NCI-H2196 (cell line): ENCODE measurements around the gene OR8B8.
"Not testable (repeated sequence)": the region's sequence is repeated elsewhere in the genome, so short reads cannot be mapped to it uniquely, and the experiment has no call there.

Experiments used
- DNase-seq: peaks from one replicate; lab custom pipeline; 2025; ENCODE audit not compliant: unreplicated experiment; lab: John Stamatoyannopoulos, UW

Gene OR8B8, protein sequence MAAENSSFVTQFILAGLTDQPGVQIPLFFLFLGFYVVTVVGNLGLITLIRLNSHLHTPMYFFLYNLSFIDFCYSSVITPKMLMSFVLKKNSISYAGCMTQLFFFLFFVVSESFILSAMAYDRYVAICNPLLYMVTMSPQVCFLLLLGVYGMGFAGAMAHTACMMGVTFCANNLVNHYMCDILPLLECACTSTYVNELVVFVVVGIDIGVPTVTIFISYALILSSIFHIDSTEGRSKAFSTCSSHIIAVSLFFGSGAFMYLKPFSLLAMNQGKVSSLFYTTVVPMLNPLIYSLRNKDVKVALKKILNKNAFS

DNA sequence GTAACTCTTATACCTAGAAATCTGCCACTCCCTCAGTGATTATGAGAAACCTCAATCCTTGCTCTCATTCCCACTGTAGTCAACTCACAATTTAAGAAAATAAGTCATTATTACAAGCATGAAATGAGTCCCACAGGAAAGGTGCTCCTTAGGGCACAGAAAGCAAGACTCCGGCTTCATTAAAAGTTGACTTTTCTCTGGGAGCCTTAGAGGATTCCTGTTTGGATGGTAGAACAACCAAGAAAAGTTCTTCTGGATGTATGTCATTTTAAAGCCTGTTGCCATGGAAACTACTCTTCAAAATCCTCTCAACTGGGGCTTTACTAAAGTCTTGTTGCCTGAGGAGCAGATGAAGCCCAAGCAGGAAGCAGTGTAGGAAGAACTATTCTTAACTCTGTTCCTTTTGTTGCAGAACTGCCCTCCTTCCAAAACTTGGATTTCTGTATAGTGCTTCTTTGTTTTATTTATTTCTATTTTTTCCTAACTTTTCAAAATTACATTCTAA is at the start of gene OR8B8:
TSS of gene OR8B8 (minus strand) at position 51 of the 505 bp plus-strand sequence. CDS start 4,611 bp downstream, outside the sequence.
- DNase-seq = no peak

DNA sequence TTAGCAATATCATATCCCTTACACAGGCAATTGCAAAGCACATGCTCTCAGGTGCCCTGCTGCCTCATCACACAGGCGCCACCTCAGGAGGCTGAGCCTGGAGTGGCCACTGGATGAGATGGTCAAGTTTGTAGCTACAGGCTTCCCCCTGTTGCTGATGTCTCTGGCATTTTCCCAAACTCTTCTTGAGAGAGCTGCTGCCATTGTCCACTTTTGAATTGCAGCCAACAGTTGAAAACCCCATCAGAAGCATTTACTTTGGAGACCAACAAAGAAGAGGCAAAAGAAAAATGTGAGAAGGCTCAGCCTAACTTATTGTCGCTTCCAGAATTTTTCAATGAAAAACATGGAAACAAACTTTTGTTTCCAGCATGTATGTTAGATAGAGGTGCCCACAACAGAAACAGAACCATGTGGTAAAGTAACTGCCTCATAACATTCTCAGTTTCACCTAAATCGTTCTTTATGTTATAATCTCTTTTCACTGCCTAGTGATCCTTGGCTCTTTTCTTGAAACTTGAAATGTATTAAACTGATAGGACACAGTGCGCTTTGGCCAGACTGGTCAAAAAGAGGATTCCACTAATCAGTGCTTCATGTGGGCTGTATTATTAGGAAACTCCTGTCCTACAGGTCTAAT is 47.6 kb upstream of the OR8B8 start:
- no peak for DNase-seq

DNA sequence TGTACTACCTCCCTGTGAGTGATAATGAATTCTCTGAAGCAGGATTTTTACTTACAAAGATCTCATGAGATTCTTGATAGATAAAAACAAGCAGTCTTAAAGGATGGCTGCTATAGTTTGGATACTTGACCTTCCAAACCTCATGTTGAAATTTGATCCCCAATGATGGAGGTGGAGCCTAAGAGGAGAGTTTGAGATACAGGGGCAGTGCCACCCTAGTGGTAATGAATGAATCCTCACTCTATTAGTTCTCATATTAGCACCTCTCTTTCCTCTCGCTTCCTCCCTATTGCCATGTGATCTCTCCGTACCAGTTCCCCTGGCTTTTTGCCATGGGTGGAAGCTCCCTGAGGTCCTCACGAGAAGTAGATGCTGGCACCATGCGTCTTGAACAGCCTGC is 37.9 kb upstream of the OR8B8 start:
- no peak for DNase-seq

DNA sequence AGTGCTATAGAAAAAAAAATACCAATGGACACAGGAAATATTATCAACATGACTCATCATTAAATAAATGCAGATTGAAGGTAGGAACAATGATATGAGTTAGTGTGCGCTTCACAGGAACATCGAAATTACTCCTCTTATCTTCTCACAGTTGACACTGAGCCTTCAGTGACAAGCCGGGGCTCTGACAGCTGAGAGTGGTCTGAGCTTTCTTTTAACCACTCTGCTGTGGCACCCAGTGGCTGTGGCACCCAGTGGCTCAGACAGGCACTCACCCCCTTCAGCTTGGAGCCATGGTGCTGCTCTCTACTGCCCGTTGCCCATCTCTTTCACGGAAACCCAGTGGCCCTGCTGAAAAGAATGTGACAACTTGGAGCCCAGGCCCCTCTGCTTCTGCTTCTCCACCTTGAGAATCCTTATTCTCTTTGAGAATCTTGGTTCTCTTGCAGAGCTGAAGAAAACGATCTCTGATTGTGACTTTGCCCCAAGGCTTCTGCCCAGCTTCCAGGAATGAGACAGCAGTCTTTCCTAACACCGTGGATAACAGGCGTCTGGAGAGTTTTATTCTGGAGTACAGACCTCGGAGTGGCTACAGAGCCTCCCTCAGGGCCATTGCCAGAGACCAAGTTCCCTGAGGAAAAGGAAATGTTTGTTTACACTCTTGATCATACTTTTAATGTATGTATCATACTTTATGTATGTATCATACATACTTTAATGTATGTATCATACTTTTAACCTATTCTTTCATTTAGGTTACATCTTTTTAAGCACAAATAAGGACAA is 37.1 kb upstream of the OR8B8 start:
- DNase-seq = no peak

DNA sequence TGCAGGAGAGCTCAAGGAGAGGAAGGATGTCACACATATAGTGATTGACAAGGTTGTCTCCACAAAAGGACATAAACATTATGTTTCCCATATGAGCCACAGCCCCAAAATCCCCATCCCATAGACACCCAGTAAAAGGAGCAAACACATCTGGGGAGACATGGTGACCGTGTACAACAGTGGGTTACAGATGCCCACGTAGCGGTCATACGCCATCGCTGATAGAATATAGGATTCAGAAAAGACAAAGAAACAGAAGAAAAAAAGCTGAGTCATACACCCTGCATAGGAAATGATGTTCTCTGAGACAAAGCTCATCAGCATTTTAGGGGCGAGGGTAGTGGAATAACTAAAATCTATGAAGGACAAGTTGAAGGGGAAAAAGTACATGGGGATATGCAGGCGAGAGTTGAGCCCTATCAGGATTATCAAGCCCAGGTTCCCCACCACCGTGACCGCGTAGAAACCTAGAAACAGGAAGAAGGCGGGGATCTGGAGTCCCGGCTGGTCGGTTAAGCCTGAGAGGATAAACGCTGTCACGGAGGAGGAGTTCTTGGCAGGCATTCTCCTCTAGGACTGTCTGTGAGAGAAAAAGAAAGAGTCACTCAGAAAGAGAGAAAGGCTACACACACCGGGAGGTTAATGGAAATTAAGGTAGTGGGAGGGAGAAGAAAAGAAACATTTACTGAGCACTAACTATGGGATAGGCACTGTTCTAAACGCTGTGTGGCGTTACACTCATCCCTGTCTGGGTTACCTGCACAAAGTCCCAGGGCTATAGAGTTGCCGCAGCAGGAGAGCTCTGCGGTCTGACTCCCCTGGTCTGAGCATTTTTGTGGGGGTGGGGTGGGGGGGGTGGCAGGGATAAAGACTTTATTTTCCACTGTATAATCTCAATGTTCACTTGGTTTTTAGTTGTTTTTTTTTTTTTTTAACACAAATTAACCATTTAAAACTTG is 36.1 kb upstream of the OR8B8 start:
- DNase-seq = no peak

DNA sequence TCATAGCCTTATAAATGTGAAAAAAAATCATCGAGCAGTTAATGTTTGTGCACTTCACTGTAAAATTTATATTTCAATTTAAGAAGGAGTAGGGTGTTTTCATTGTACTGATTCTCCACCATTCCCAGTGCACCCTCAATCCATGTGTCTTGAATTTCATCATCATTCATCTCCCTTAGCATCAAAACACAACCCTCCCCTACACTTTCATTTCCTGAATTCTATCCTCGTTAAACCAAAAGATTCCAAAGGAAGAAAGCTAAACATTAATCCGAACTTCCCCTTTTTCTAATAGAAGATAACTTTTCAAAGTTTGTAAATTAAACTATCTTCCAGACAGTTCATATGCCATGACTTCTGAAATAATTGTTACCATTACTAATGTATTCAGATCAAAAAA is 34.1 kb upstream of the OR8B8 start:
- no peak for DNase-seq

DNA sequence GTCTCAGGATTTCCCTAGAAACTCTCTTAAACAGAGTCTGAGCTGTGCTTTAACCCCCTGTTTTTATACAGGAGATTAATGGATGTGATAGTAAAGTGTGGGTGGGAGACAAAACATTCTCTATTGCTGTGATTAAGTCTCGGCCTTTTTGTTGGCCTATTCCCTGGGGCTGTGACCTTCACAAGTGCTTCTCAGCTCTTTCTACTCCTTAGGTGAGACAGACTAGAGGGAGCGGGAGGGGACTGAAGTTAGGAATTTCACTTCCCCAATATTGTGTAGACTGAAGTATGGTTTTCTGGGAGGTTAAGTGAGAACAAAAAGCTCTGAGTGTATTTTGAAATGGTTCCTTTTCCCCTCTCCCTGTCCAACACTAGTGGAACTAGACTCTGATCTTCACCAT is 29.8 kb upstream of the OR8B8 start:
- DNase-seq = no peak

DNA sequence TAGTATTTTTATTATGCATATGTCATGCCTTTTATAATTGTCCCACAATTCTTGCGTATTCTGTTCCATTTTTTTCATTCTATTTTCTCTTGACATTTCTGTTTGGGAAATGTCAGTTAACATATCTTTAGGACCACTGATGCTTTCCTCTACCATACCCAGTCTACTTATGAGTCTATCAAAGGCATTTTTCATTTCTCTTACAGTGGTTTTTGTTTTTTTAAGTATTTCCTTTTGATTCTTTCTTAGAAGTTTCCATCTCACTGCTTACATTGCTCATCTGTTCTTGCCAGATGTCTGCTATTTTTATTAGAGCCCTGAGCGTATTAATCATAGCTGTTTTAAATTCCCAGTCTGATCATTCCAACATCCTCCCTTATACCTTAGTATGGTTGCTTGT is 29.3 kb upstream of the OR8B8 start:
- DNase-seq = no peak

DNA sequence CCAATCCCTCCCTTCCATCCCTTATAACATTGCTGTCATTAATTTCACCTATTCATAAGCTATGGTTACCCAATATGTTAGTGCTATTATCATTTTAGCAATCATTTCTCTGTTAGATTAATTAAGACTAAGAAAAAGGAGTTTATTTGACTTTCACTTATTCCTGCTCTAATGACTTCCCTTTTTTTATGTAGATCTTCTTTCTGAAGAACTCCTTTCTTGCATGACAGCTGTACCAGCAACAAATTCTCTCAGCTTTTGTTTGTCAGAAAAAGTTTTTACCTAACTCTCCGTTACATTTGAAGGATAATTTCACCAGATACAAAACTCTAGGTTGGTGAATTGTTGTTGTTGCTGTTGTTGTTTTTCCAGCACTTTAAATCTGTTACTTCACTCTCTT is 28.6 kb upstream of the OR8B8 start:
- no peak for DNase-seq

DNA sequence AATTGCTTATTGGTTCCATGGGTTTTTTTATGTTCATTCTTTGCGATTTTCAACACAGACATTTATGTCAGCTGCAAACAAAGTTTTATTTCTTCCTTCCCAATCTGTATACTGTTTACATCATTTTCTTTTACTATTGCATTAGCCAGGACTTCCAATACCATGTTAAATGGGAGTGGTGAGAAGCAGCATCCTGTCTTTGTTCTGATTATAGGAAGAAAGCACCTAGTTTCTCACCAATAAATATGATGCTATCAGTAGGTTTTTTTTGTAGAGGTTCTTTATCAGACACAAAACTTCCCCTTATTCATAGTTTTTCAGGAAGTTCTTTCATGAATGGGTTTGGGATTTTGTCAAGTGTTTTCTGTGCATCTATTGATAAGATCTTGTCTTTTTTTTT is 28.0 kb upstream of the OR8B8 start:
- DNase-seq = no peak

DNA sequence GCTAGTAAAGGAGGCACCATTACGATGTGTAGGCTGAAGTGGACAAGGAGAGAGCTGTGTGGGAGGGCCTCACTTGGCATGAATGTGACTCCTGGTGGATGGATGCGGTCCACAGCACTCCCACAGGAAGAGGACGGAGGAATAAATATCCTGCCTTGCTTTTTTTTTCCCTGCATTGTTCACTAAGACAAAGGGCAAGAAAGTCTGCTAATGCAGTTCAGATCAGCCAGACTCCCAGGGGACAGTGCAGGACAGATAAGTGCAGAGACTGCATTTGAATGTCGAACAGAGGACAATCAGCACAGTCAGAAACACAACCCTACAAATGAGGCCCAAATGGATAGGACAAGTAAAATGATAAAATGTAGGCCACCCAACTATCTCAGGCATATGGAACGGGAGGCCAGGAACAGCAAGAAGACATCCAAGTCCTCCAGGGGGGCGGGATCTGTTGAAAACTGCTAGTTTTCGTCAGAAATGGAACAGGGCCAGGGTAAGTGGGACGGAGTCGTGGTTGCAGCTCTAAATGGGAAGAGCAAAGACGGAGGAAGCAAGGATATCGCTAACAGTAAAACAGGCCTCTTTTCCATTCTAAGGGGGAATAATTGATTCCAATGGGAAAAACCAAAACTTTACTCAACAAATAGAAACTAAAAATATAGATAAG is 25.2 kb upstream of the OR8B8 start:
- DNase-seq = no peak

DNA sequence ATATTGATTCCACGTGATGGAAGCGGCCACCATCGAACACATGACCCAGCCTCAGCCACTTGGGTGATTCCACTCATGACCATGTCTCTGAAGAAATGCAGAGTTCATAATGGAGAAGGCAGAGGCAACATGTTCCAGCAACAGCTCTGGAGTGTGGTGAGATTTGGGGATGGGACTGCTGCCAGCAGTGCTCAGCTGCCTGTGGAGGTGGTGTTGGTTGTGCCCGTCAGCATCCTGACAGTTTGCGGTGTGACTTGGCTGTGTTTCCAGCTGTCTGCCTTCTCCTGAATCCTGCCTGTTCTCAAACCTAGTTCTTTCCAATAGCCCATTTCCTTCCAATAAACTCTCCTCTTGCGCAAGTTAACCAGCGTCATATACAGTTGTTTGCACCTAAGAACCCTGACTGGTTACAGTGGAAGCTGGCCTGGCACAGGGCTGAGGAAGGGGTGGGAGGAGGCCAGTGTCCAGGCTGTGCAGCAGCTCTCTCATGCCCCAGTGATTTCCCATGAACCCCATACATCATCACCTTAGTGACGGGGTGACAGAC is 22.0 kb upstream of the OR8B8 start:
- DNase-seq = no peak

DNA sequence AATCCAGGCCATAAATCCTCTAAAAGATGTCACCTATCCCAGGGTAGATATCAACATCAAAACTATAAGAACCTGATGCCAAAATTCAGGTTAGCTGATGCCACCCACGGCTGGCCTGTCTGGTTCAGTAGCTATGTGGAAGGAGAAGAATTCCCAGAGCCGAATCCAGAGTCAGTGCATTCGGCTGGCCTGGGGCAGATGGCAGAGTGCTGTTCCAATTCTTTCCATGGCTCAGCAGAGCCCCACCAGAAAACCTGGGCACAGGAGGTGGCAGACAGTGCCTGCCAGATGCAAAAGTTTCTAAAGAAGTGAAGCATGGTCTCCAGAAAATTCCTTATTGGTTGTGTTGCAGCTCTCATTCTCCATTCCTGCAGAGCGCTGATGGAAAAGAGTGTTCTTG is 19.9 kb upstream of the OR8B8 start:
- no peak for DNase-seq

DNA sequence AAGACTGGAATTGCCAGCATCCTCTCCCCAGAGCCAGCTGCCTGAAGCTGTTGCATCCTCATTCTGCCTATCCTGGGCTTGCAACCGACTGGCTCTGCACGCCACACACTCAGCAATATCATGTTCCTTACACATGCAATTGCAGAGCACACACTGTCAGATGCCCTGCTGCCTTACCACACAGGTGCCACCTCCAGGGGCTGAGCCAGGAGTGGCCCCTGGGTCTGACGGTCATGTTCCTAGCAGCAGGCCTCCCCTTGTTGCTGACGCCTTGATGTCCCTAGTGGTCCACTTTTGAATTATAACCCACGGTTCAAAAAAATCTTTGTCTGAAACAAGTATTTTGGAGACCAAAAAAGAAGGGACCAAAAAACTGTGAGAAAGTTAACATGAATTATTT is 18.5 kb upstream of the OR8B8 start:
- DNase-seq = no peak

DNA sequence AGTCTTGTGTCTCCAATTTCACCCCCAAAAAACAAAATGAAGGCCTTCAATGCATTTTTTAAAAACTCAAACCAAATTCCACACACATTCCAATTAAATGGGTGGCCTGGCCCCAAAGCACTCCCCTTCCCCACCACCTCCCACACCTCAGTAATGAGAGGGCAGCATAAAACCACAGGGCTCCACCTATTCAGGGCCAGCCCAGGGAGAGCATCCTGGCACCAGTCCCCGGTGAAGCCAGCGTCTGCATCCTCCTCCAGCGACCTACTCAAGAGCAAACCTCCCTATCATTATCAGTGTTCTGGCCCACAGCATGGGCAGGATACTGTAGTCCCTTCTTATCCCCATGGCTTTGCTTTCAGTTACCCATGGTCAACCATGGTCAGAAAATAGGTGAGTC is 17.8 kb upstream of the OR8B8 start:
- no peak for DNase-seq

DNA sequence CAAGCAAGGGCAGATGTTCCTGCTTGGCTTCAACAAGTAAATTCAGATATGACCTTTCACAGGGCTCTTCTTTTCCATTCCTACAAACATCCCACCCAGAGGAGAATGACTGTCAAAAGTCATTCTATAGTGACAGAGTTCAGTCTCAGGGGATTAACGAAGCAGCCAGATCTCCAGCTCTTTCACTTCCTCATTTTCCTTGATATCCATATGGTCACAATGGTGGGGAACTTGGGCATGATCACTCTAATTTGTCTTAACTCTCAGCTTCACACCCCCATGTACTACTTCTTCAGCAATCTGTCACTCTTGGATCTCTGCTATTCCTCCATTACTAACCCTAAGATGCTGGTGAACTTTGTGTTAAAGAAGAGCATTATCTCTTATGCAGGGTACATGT is 15.0 kb upstream of the OR8B8 start:
- no peak for DNase-seq

DNA sequence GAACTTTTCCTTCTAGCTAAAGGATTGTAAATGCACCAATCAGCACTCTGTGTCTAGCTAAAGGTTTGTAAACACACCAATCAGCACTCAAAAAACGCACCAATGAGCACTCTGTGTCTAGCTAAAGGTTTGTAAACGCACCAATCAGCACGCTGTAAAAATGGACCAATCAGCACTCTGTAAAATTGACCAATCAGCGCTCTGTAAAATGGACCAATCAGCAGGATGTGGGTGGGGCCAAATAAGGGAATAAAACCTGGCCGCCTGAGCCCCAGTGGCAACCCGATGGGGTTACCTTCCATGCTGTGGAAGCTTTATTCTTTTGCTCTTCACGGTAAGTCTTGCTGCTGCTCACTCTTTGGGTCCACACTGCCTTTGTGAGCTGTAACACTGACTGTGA is 13.9 kb upstream of the OR8B8 start:
- not testable (repeated sequence) for DNase-seq

DNA sequence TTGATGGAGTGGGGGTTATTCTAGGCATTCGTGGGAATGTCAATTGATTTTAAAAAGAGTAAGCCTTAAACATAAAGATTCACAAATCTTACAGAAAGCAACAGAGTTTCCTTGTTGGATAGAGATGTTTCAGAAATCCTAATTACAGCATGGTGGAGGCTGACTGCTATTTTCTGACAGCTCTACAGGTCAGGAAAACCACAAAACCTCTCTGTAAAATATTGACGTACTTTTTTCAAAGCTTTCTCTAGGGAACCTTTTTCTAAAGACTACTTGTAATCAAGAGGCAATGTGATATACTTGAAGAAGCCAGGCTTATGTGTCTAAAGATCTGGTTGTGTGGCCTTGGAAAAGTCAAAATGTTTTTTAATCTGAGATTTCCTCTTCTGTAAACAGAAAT is 9.1 kb upstream of the OR8B8 start:
- no peak for DNase-seq

DNA sequence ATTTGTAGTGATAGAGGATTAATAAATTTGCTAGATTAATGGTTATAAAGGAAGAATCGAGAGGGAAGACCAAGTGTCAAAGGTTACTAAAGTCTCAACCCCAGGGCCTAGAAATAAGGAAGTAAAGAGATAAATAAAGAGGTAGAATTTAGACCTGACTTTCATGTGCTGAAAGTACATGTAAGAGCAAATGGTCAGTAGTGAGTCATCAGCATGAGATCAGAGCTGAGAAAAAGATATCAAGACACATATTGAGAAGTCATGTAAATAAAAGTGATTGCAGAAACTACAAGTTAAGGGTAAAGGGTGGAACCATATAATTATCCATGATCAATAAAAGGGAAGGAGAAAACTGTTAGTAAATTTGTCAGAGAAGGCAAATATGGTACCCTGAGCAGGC is 1.4 kb upstream of the OR8B8 start:
- DNase-seq = no peak

DNA sequence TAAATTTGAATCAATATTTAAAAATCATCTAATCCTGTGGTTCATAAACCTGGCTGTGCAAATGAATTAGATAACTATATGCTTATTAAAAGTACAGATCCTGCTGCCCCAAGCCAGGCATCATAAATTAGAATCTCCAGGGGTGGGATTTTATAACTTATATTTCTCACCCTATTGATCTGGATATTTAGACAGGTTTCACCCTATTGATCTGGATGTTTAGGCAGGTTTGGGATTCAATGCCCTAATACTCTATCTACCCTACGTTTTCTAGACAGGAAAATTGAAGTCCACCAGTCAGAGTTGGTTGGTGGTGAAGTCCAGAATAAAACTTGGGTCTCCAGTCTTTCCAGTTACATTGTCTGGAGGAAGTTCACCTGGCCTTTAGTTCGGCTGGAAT is 2.6 kb downstream of the OR8B8 start:
- DNase-seq = no peak
